Trophoblast cell (in vitro differentiated cells and primary cell): Measurements from ENCODE around the gene LDB2.

ENCODE experiments used
- DNase-seq, 2 donors: peaks; one replicate each; pipeline ENCODE4 v3.0.0-alpha.2; 2016
- H2AFZ ChIP-seq: 2 replicates; pipeline ENCODE4 v1.6.1; 2013; ENCODE audit warnings: low read length, moderate library complexity, mild to moderate bottlenecking; ENCODE audit not compliant: insufficient read depth, poor library complexity
- H2AK5ac ChIP-seq: 2 replicates; pipeline ENCODE4 v1.6.1; 2013; ENCODE audit warnings: mild to moderate bottlenecking, low read length
- H2BK120ac ChIP-seq: 2 replicates; pipeline ENCODE4 v1.6.1; 2013; ENCODE audit warnings: low read length, mild to moderate bottlenecking, moderate library complexity; ENCODE audit not compliant: insufficient read depth, poor library complexity
- H2BK12ac ChIP-seq: 2 replicates; pipeline ENCODE4 v1.6.1; 2013; ENCODE audit warnings: mild to moderate bottlenecking, low read length, moderate library complexity
- H2BK5ac ChIP-seq: 2 replicates; pipeline ENCODE4 v1.6.1; 2013; ENCODE audit warnings: low read length, low read depth, moderate library complexity, mild to moderate bottlenecking; ENCODE audit not compliant: poor library complexity
- H3K14ac ChIP-seq: 2 replicates; pipeline ENCODE4 v1.6.1; 2013; ENCODE audit warnings: mild to moderate bottlenecking, low read length
- H3K18ac ChIP-seq: 2 replicates; pipeline ENCODE4 v1.6.1; 2013; ENCODE audit warnings: mild to moderate bottlenecking, low read length
- H3K23ac ChIP-seq: 2 replicates; pipeline ENCODE4 v1.6.1; 2013; ENCODE audit warnings: low read length
- H3K27ac ChIP-seq: 2 replicates; pipeline ENCODE4 v1.5.1; 2013; ENCODE audit warnings: low read depth, mild to moderate bottlenecking, inconsistent platforms, low read length, moderate library complexity
- H3K27me3 ChIP-seq: 2 replicates; pipeline ENCODE4 v1.6.1; 2013; ENCODE audit warnings: inconsistent platforms, mild to moderate bottlenecking, low read length, moderate library complexity; ENCODE audit not compliant: insufficient read depth
- H3K36me3 ChIP-seq, 2 experiments: 1 replicate in 1 of 2; 2 replicates in 1 of 2; pipeline ENCODE4 v1.6.1; 2013; ENCODE audit warnings: low read length in 2 of 2, mild to moderate bottlenecking in 2 of 2, moderate library complexity in 1 of 2; ENCODE audit not compliant: insufficient read depth in 2 of 2, control insufficient read depth in 1 of 2
- H3K4ac ChIP-seq: 2 replicates; pipeline ENCODE4 v1.6.1; 2013; ENCODE audit warnings: low read depth, mild to moderate bottlenecking, low read length, moderate library complexity
- H3K4me1 ChIP-seq, 2 experiments: 1 replicate in 1 of 2; 2 replicates in 1 of 2; pipeline ENCODE4 v1.6.1; 2013; ENCODE audit warnings: low read length in 2 of 2, mild to moderate bottlenecking in 2 of 2, moderate library complexity in 1 of 2; ENCODE audit not compliant: insufficient read depth in 2 of 2, control insufficient read depth in 1 of 2
- H3K4me2 ChIP-seq: 2 replicates; pipeline ENCODE4 v1.6.1; 2013; ENCODE audit warnings: inconsistent platforms, mild to moderate bottlenecking, low read length, moderate library complexity
- H3K4me3 ChIP-seq: 2 replicates; pipeline ENCODE4 v1.5.1; 2013; ENCODE audit warnings: mild to moderate bottlenecking, low read depth, low read length, inconsistent platforms
- H3K79me1 ChIP-seq: one replicate; pipeline ENCODE4 v1.6.1; 2013; ENCODE audit warnings: low read length
- H3K79me2 ChIP-seq: 2 replicates; pipeline ENCODE4 v1.6.1; 2013; ENCODE audit warnings: low read length, mild to moderate bottlenecking; ENCODE audit not compliant: control insufficient read depth, insufficient read depth, poor library complexity
- H3K9ac ChIP-seq: 2 replicates; pipeline ENCODE4 v1.6.1; 2013; ENCODE audit warnings: mild to moderate bottlenecking, low read length
- H3K9me3 ChIP-seq: 2 replicates; pipeline ENCODE4 v1.6.1; 2013; ENCODE audit warnings: low read depth, mild to moderate bottlenecking, control low read depth, inconsistent platforms, low read length; ENCODE audit not compliant: insufficient read depth
- H4K12ac ChIP-seq: 2 replicates; pipeline ENCODE4 v1.6.1; 2013; ENCODE audit warnings: low read depth, mild to moderate bottlenecking, low read length, moderate library complexity
- H4K8ac ChIP-seq: 2 replicates; pipeline ENCODE4 v1.6.1; 2013; ENCODE audit warnings: low read depth, mild to moderate bottlenecking, low read length, moderate library complexity
- H4K91ac ChIP-seq: one replicate; pipeline ENCODE4 v1.6.1; 2013; ENCODE audit warnings: low read depth, mild to moderate bottlenecking, low read length, moderate library complexity
- WGBS: extraction: QIAGEN DNeasy Blood & Tissue Kit; methylation state at CpG from one replicate; pipeline ENCODE4 v1.1.7; 2013; ENCODE audit warnings: missing lambda C conversion rate; ENCODE audit not compliant: insufficient read length, insufficient coverage; ENCODE audit errors: extremely low coverage; 5-methylcytosine and 5-hydroxymethylcytosine counted together

Gene LDB2

GRCh38 chr4:16687845-16688244 lies 210.6 kb downstream of the LDB2 start:
- no peak overlapping the region for H2BK120ac ChIP-seq
- H3K27ac ChIP-seq = no peak overlapping the region
- H3K9me3 ChIP-seq = no peaks in the 10 kb centered on the region
- no peak overlapping the region for H3K9ac ChIP-seq
- no peak overlapping the region for H3K14ac ChIP-seq
- H2AK5ac ChIP-seq = no peak overlapping the region
- H2BK5ac ChIP-seq = no peak overlapping the region
- no peaks in the 10 kb centered on the region for H3K79me2 ChIP-seq
- no CpG with 5 or more reads among the region's 3 CpGs for whole genome bisulfite sequencing
- no peak overlapping the region for H3K23ac ChIP-seq
- no peak overlapping the region for H3K4me3 ChIP-seq
- H3K27me3 ChIP-seq = no peaks in the 10 kb centered on the region
- H4K8ac ChIP-seq = no peak overlapping the region
- DNase-seq = peak in 1 of 2 donors; percentile 47
- H3K79me1 ChIP-seq = no peaks in the 10 kb centered on the region
- no peak overlapping the region for H4K91ac ChIP-seq
- H3K18ac ChIP-seq = no peak overlapping the region
- no peak overlapping the region for H4K12ac ChIP-seq
- H3K36me3 ChIP-seq = no peaks in the 10 kb centered on the region
- H2AFZ ChIP-seq = no peak overlapping the region
- no peak overlapping the region for H3K4me2 ChIP-seq
- H3K4me1 ChIP-seq = no peaks in the 10 kb centered on the region
- H2BK12ac ChIP-seq = no peak overlapping the region
- H3K4ac ChIP-seq = no peak overlapping the region

GRCh38 chr4:16687011-16687410 lies 211.4 kb downstream of the LDB2 start:
- Histone ChIP-seq H3K18ac (no peak overlapping the region), H3K27me3 (no peaks in the 10 kb centered on the region), H3K4me1 (no peaks in the 10 kb centered on the region), H2BK12ac (no peak overlapping the region), H3K9me3 (no peaks in the 10 kb centered on the region), H4K12ac (no peak overlapping the region), H3K4me3 (no peak overlapping the region), H3K27ac (no peak overlapping the region), H4K91ac (no peak overlapping the region), H2AFZ (no peak overlapping the region), H4K8ac (no peak overlapping the region), H3K9ac (no peak overlapping the region), H2AK5ac (no peak overlapping the region), H3K4ac (no peak overlapping the region), H3K4me2 (no peak overlapping the region), H2BK120ac (no peak overlapping the region), H3K14ac (no peak overlapping the region), H3K36me3 (no peaks in the 10 kb centered on the region), H2BK5ac (no peak overlapping the region), H3K23ac (no peak overlapping the region), H3K79me1 (no peaks in the 10 kb centered on the region), H3K79me2 (no peaks in the 10 kb centered on the region)
- no CpG with 5 or more reads among the region's 2 CpGs for WGBS
- DNase-seq = no peak

- Histone ChIP-seq H3K14ac (no peak overlapping the region), H2AK5ac (no peak overlapping the region), H3K79me2 (no peaks in the 10 kb centered on the region), H3K9ac (no peak overlapping the region), H3K4ac (no peak overlapping the region), H3K79me1 (no peaks in the 10 kb centered on the region), H3K36me3 (no peaks in the 10 kb centered on the region), H3K27me3 (no peaks in the 10 kb centered on the region), H3K27ac (no peak overlapping the region), H3K23ac (no peak overlapping the region), H3K4me3 (no peak overlapping the region), H2BK120ac (no peak overlapping the region), H3K18ac (no peak overlapping the region), H4K91ac (no peak overlapping the region), H3K9me3 (no peaks in the 10 kb centered on the region), H2BK12ac (no peak overlapping the region), H2AFZ (no peak overlapping the region), H4K12ac (no peak overlapping the region), H3K4me1 (no peaks in the 10 kb centered on the region), H2BK5ac (no peak overlapping the region), H4K8ac (no peak overlapping the region), H3K4me2 (no peak overlapping the region)
- WGBS = no CpG with 5 or more reads among the region's 2 CpGs
- DNase-seq = no peak
Observed at GRCh38 chr4:16686195-16686594, 212.2 kb downstream of the LDB2 start.

- Histone ChIP-seq H2BK5ac (no peak overlapping the region), H3K14ac (no peak overlapping the region), H3K4me1 (no peaks in the 10 kb centered on the region), H2BK120ac (no peak overlapping the region), H3K18ac (no peak overlapping the region), H3K27ac (no peak overlapping the region), H3K36me3 (no peaks in the 10 kb centered on the region), H3K9ac (no peak overlapping the region), H4K91ac (no peak overlapping the region), H3K4me2 (no peak overlapping the region), H3K4me3 (no peak overlapping the region), H3K9me3 (no peaks in the 10 kb centered on the region), H3K27me3 (no peaks in the 10 kb centered on the region), H3K79me2 (no peaks in the 10 kb centered on the region), H4K8ac (no peak overlapping the region), H2AFZ (no peak overlapping the region), H3K4ac (no peak overlapping the region), H4K12ac (no peak overlapping the region), H2AK5ac (no peak overlapping the region), H3K79me1 (no peaks in the 10 kb centered on the region), H3K23ac (no peak overlapping the region), H2BK12ac (no peak overlapping the region)
- no CpG with 5 or more reads among the region's 8 CpGs for WGBS
- DNase-seq = no peak
Observed at GRCh38 chr4:16685536-16685935, 212.9 kb downstream of the LDB2 start.
